Superior temporal gyrus (tissue), 1 donor: Measurements from ENCODE around the gene CACNA2D2.

Experiments
- DNase-seq: peaks from one replicate; pipeline ENCODE4 v3.0.0-alpha.2; 2016; ENCODE audit errors: extremely low spot score

Gene CACNA2D2

DNA sequence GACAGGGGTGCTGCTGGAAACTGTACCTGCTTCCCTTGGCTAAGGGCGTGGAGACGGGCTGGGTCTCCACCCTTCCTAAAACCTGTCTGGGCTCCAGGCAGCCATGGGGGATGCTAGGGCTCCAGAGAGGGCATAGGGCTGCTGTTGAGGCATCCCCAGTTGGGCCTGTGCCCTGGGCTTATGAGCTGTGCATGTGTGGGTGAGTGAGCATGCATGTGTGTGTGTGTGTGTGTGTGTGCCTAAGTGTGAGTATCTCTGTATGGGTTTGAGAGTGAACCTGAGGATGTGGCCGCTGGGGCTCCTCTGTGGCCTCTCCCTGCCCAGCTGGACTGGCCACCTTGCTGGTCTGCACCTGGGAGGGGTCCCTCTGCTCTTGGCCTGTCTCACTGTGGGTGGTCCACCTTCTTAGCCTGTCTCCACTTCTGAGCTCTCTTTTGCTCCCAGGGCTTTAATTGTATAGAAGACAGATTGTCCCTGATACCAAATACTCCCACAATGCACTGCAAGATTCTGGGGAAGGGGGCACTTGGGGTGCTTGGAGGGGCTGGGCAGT is 132.2 kb downstream of the CACNA2D2 start:
- DNase-seq: no peak

GRCh38 chr3:50370594-50370993 is 132.8 kb downstream of the CACNA2D2 start:
- peak; percentile 56 for DNase-seq

DNA sequence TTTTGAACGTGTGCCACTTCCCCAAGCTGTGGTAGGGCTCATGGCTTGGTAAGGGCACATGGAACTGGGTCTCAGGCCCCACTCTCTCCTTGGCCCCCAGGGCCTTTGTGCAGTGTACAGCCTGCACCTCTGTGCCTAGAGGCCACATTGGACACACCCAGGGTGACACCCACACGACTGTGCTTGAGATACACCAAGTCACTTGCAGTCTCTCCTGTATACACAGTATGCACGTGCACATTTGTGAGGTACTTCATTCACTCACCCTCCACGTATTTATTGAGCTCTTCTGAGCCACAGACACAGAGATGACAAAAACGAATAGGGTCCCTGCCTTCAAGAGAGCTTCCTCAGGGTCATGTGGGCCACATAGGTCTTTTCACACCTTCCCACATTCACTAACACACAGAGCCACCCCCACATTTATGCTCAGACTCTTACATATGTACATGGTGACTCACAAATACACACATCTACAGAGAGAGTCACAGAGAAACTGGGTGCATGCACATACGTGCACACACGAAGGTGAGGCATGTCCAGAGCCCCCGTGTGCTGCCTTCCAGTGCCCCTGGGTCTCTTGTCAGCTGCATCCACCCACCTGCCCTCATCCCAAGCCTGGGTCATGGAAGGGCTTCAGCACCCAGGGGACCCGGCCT is 134.3 kb downstream of the CACNA2D2 start:
- DNase-seq: no peak

DNA sequence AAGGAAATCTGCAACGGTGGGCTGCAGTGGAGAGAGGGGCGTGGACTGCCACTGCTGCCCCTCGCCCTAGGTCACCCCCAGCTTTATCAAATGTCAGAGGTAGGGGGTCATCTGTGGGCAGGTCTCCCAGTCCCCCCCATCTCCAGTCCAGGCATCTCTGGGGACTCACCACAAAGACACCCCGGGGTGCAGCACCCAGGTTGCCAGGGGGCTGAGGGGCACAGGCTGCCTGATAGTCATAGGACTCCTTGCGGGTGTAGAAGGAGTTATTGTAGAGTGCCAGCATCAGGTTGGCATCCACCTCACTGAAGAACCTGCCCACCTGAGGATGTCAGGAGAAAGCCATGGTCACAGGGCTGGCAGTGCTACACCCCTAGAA is 137.6 kb downstream of the CACNA2D2 start:
- no peak for DNase-seq

DNA sequence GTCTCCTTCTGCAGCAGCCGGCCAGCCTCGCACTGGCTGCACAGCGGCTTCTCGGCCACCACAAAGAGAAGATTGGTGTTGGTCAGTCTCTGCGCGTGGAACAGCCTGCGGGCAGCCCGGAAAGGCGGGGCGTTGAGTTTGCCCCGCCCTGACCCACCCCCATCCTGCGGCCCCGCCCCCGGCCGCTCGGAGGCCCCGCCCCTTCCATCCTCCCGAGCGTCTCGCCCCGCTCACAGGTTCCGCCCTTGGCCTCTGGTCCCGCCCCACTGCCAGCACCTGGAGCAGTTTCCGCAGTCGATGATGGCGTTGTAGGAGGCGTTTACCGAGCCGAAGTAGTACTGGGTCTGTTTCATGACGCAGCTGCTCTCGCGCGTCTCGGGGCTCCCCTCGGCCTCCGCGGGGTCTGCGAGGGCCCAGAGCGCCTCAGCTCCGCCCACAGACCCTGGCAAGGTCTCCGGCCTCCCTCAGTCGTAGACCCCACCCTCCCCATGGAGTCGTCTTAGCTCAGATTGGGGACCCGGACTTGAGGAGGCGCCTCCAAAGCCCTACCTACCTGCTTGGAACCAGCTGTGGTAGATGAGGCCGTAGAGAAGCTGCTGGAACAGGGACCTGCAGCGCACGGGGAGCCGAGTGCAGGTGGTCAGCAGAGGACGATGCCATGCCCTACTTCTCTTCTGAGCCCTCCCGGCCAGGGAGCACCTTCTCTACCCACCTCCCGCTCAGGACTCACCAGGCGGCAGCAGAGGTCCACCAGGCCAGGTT is 138.2 kb downstream of the CACNA2D2 start:
- peak; percentile 48 for DNase-seq

- DNase-seq: no peak
Observed at GRCh38 chr3:50364573-50365079, 138.8 kb downstream of the CACNA2D2 start.

DNA sequence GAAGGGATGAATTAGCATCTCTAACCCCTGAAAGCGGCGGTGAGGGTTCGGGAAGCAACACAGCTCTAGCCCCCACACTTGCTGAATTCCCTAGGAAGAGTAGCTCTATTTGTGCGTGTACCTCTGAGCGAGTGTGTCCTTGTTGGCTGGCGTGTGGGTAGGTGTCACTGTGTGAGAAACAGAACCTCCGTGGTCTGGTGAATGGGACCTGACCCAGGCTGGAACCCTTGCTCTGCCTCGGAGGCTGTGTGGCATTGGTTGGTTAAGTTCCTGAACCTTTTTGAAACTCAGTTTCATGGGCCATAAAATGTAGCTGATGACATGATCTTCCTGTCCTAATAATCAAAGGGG is 143.7 kb downstream of the CACNA2D2 start:
- DNase-seq: no peak

DNA sequence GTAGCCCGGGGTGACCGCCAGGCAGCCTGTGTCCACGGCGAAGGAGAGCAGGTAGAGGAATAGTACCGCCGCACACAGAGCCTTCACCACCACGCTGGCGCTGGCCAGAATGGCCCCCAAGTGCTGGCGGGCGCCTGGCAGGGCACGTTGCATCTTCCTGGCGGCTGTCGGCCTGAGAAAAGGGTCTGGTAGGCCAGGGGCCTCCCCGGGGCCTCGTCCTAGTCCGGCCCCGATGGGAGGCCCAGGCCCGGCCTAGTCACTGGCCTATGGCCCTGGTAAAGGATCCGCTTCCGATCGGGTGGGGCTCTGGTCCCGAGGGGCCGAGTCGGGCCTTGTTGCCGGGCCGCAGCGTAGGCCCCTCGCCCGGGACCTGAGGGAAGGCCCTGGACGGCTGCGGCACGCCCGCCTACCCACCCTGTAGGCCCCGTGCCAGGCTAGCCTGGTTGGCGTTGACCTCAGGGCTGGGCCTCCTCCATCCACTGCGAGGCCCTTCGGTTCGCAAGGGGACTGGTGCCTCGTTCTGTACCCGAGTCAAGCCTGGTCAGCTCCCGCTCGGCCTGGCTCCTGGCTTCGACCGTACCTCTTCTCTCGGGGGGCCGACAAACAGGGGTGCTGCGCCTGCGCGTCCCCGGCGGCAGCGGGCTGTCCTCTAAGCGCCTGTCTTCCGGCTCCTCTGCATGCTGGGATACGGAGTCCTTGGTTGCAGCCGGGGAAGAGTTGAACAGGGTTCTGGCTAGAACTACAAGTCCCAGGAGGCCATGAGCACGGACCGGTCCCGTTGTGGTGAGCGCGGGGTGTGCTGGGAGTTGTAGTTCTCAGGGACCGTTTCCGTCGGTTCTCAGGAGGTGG is 144.3 kb downstream of the CACNA2D2 start, which contains the start of gene TMEM115:
Gene TMEM115 (minus strand): TSS at position 611 of the 849 bp plus-strand sequence. CDS start 458 bp downstream, at position 153.
- peak; percentile 100 for DNase-seq

DNA sequence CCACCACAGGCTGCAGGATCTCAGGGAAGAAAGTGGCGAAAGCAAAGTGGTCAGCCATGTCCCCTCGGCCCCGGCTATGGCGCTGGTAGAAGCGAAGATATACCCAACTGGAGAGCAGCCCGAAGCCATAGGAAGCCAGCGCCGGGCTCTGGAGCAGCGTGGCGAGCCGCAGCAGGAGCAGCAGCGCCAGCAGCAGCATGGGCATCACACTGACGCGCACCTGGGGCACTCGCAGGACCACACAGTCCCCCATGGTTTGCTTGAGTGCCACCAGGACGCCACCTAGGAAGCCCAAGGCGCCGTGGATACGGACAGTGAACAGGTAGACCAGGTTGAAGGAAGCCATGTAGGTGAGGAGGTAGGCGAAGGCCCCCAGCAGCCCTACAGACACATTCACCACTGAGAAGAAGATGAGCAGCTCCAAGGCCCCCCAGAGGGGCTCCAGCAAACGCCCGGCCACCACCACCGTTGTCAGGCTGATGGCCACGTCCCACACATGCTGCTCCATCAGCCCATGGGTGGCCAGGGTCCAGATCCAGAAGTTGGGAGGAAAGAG is 145.0 kb downstream of the CACNA2D2 start:
- DNase-seq: no peak

- DNase-seq: no peak
Observed at GRCh38 chr3:50357481-50357880, 146.0 kb downstream of the CACNA2D2 start.

- no peak for DNase-seq
Observed at GRCh38 chr3:50356553-50356952, 146.9 kb downstream of the CACNA2D2 start.

GRCh38 chr3:50355829-50356552 is 147.4 kb downstream of the CACNA2D2 start:
- no peak for DNase-seq

DNA sequence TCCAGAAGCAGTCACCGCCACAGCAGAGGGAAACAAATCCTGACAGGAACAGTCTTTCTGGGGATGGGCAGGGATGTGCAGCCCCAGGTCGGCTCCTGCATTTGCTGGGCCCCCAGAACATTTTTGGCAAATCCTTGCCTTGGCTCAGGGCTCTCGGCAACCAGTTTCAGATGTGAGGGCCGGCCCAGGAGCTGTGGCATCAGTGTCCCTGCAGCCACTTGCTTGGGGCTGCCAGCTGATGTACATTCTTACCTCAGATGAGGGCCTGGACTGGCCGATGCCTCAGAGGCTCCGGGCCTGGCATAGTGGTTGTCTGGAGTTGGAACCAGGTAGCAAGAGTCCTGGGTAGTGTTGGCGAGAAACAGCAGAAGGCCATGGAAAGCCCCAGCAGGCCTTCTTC is 148.6 kb downstream of the CACNA2D2 start:
- no peak for DNase-seq

GRCh38 chr3:50354186-50354764 is 149.2 kb downstream of the CACNA2D2 start:
- no peak for DNase-seq

GRCh38 chr3:50353245-50354004 is 150.0 kb downstream of the CACNA2D2 start:
- no peak for DNase-seq

DNA sequence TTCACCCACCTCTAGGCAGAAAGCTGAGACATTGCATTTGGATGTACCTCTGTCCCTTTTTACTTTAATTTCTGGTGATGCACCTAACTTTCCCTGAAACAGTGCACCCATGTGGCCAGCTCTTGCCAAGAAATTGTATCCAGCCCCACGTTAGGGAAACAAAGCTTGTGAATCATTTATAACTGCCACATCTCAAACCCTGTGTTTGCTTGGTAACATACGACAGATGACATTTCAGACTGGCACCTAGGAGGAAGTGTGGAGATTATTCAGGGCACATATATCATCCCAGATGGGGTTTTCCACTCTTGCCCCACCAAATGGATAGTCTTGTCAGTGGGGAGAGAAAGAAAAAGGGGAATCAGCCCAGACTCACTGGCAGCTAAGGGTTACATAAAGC is 150.7 kb downstream of the CACNA2D2 start:
- DNase-seq: no peak

DNA sequence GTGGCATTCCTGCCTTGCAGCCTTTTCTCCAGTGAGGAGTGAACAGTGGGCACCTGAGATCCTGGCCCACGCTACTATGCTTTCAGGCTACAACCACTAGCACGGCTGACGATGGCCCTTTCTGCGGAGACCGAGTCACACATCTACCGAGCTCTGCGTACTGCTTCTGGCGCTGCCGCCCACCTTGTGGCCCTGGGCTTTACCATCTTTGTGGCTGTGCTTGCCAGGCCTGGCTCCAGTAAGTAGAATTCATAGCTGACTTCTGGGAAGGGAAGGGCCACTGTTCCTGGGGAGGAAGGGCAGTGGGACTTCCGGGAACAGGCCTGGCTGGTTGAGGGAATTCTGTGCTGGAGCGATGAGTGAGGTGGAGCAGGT is 152.1 kb downstream of the CACNA2D2 start:
- DNase-seq: no peak

- peak; percentile 98 for DNase-seq
Observed at GRCh38 chr3:50350527-50351322, 152.7 kb downstream of the CACNA2D2 start, which contains the start of the genes CYB561D2 and NPRL2. Gene CYB561D2 (plus strand): TSS chr3:50350862. CDS start chr3:50351434, 572 bp downstream. Gene NPRL2 (minus strand): TSS chr3:50350775. CDS start chr3:50350652, 123 bp downstream.

GRCh38 chr3:50350213-50350526 is 153.3 kb downstream of the CACNA2D2 start:
- DNase-seq: no peak
